CD4-positive, alpha-beta T cell treated with Interleukin-1 beta for 1 hour (primary cell): ENCODE data around the gene TCF4.
"Not testable (repeated sequence)": the region's sequence is repeated elsewhere in the genome, so short reads cannot be mapped to it uniquely, and the experiment has no call there.

Experiments used
- DNase-seq, 2 donors: peaks; one replicate each; pipeline ENCODE4 v3.0.0-alpha.2; 2020 to 2022

Gene TCF4

GRCh38 chr18:55473058-55473457 is 114.9 kb downstream of the TCF4 start:
- DNase-seq, result no peak

- no peak for DNase-seq
Measured at GRCh38 chr18:55470826-55471225, 117.2 kb downstream of the TCF4 start.

- not testable (repeated sequence) for DNase-seq
Measured at GRCh38 chr18:55469134-55469533, 118.9 kb downstream of the TCF4 start.

- no peak for DNase-seq
Measured at GRCh38 chr18:55466789-55467188, 121.2 kb downstream of the TCF4 start.

- peak in 1 of 2 donors; percentile 5 for DNase-seq
Measured at GRCh38 chr18:55465313-55465712, 122.7 kb downstream of the TCF4 start.

GRCh38 chr18:55464581-55464980 is 123.4 kb downstream of the TCF4 start:
- DNase-seq, result no peak

GRCh38 chr18:55462652-55463051 is 125.3 kb downstream of the TCF4 start:
- no peak for DNase-seq

- no peak for DNase-seq
Measured at GRCh38 chr18:55461848-55462247, 126.1 kb downstream of the TCF4 start.

- no peak for DNase-seq
Measured at GRCh38 chr18:55458456-55459203, 129.4 kb downstream of the TCF4 start.

GRCh38 chr18:55457028-55457427 is 131.0 kb downstream of the TCF4 start:
- DNase-seq, result no peak

- DNase-seq, result no peak
Measured at GRCh38 chr18:55455938-55456337, 132.1 kb downstream of the TCF4 start.

- no peak for DNase-seq
Measured at GRCh38 chr18:55453186-55453585, 134.8 kb downstream of the TCF4 start.

- no peak for DNase-seq
Measured at GRCh38 chr18:55452123-55452611, 135.8 kb downstream of the TCF4 start.

- DNase-seq, result no peak
Measured at GRCh38 chr18:55449412-55450140, 138.4 kb downstream of the TCF4 start.

- no peak for DNase-seq
Measured at GRCh38 chr18:55448420-55448819, 139.6 kb downstream of the TCF4 start.

- DNase-seq, result no peak
Measured at GRCh38 chr18:55447672-55448018, 140.3 kb downstream of the TCF4 start.

- DNase-seq, result no peak
Measured at GRCh38 chr18:55446996-55447671, 140.9 kb downstream of the TCF4 start.

- DNase-seq, result no peak
Measured at GRCh38 chr18:55444536-55444935, 143.5 kb downstream of the TCF4 start.

GRCh38 chr18:55443776-55444175 is 144.2 kb downstream of the TCF4 start:
- DNase-seq, result no peak

GRCh38 chr18:55442561-55442960 is 145.4 kb downstream of the TCF4 start:
- DNase-seq, result no peak

- DNase-seq, result no peak
Measured at GRCh38 chr18:55440988-55441387, 147.0 kb downstream of the TCF4 start.

- DNase-seq, result no peak
Measured at GRCh38 chr18:55439056-55439455, 148.9 kb downstream of the TCF4 start.

GRCh38 chr18:55435592-55435991 is 152.4 kb downstream of the TCF4 start:
- no peak for DNase-seq

- no peak for DNase-seq
Measured at GRCh38 chr18:55433648-55434047, 154.3 kb downstream of the TCF4 start.
